HG03521 (cell line): Measurements from ENCODE around the gene FAN1.

ENCODE experiments used
- ATAC-seq: cut with Tn5 transposase; IDR thresholded peaks from one replicate; pipeline ENCODE4 v1.9.1; 2021; ENCODE audit warnings: mild to moderate bottlenecking, moderate library complexity; ENCODE audit not compliant: unreplicated experiment

FAN1 gene

DNA sequence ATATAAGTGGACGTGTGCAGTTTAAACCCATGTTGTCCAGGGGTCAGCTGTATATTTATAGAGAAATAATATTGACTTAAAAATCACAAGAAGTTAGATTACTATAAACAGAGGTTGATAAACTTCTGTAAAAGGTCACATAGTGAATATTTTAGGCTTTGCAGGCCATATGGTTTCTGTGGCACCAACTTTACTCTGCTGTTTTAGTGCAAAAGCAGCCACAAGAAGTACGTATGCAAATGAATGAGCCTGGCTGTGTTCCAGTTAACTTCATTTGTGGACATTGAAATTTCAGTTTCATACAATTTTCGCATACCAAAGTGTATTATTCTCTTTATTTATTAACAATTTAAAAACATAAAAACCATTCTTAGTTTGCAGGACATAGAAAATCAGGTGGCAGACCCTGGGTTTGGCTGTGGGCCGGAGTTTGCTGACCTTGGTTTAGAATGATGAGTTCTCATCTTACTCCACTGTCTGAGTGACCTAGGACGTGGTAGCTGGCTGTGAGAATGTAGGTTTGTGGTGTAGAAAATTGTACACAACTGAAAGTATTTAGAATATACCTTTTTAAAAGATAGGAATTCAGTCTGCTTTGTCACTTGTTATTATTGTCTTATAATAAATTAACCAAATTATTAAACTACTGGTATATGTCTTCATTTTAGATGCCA is 16.3 kb downstream of the FAN1 start:
- ATAC-seq: no peak

DNA sequence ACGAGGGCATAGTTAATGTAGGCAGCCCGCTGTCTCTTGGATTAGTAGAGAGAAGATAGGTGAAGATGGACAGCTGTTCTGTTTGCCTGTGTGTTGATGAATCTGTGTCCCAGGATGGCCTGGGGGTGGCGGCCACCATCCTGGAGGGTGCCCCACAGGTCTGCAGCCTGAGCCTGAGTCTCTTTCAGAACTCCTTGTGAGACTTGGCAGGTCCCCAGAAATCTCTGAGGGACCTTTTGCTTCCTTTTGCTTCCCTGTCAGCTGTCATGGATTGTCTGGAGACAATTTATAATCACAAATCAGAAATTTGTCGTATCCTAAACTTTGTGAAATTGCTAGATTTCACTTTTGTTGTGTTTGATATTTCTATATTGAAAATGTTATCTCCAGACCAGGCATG is 17.4 kb downstream of the FAN1 start:
- no peak for ATAC-seq

DNA sequence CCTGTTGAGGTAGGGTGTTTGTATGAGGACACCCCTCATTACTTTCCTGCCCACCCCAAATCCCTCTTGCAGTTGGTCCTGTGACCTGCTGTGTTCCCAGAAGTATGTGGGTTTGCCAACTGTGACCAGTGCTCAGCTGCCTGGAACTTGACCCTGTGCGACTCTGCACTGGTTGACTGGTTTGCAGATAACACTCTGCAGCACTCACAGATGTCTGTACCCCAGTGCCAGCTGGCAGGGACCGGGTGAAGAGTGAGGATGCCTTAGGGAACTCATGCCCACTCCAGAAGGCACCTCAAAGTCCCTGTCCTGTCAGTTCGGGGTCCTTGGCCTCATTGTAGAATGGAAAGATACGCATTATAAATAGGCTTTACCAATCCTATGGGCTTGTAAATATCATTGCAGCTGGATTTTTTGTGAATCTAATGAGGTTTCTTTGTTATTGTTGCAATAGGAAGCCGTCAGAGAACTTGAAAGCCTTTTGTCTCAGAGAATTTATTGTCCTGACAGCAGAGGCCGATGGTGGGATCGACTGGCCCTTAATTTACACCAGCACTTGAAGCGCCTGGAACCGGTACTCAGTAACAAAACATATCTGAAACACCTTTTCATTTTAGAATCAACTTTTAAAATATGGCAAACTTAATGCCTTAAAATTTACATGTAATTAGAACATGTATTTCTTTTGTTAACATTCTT is 18.2 kb downstream of the FAN1 start:
- ATAC-seq: no peak

DNA sequence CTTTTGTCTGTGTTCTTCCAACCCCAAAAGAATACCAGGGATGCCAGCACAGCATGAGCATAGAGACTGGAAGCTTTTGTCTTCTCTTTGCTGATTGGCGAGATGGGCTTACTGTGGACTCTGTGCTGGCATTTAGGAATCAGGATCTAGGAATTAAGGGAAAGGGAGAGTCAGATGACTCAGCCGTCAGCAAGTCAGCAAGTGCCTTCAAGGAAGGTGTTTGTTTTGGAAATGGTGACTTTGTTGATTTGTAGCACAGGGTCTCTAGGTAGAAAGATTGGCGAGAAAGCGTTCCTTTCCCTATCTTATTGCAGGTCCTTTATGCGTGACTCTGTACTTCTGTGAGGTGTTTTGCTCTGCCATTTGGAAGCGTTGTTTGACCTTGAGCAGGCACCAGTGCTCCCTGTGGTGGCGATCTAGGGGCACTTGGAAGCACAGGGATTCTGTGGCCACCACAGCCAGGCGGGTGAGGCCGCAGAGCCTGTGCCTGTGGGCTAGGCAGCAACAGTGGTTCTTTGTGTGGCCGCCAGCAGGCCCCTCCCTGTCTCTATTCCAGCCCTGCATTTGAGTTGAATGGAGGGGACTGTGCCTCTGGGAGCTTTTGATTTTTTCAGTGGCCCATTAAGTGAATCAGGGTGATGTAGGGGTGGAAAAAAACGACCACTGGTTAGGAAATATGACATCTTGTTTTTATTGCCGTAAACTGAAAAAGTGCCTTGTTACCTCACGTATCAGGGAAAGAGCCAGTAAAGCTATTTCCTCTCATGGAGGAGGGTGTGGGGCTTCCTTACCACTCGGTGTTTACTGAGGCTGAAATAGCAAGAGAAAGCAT is 19.0 kb downstream of the FAN1 start:
- ATAC-seq: no peak

DNA sequence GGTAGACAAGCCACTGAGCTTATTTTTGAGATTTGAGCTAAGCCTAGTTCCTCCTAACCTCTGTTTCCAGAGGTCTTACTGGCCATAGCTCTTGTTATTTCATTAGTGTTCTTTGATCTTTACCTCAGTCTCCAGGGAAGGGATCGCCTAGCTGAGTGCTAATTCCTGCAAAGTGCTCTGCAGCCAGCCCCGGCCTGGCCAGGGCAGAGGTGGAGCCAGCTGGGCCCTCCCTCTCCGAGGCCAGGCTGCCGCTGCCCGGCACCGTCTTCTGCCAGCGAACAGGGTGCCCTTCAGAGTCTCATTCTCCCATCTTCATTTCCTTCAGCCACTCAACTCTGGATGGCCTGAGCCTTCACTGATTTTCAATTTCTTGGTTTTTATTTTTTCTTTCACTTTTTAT is 19.7 kb downstream of the FAN1 start:
- no peak for ATAC-seq

DNA sequence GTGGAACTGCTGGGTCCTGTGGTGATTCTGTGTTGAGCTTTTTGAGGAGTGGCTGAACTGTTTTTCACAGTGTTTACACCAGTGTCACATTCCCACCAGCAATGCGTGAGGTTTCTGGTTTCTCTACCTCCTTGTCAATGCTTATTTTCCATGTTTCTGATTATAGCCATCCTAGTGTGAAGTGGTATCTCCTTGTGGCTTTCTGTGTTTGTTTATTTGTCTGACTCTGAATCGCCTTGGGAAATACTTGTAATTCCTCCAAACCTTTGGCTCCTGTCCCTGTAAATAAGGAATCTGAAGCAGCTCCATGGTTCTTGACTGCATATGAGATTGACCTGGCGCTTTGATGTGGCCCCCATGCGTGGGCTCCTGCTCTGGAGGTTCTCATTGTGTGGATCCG is 20.6 kb downstream of the FAN1 start:
- no peak for ATAC-seq

DNA sequence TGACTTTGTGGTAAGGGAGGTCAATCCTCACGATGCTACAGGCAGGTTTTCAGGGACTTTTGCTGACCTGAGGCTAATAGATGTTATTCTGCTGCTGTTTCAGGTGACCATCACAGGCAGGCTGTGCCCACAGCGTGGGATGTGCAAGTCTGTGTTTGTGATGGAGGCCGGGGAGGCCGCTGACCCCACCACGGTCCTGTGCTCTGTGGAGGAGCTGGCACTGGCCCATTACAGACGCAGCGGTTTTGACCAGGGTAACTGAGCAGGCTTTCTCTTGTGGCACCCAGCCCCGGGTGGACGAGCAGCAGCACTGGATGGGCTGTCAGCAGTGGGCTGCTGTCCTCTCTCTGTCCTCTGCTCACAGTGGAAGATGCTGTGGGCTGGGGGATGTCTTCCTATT is 22.0 kb downstream of the FAN1 start:
- ATAC-seq: no peak

DNA sequence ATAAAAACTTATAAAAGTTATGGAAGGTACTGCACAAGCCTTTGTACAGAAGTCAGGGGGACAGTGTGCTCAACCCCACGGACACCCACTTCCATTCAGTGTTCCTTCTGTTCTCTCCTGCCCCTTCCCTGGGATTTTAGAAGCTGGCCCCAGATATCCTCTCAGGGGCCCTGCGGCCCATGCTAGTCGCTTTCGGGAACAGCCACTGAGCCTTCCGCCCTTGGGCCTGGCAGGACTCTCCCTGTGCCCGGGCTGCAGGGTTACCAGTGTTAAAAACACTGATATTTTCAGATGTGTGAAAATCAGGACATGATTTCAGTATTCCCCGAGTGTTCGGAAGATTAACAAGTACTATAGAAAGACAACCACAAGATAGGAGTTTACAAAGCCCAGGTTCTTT is 22.4 kb downstream of the FAN1 start:
- no peak for ATAC-seq

DNA sequence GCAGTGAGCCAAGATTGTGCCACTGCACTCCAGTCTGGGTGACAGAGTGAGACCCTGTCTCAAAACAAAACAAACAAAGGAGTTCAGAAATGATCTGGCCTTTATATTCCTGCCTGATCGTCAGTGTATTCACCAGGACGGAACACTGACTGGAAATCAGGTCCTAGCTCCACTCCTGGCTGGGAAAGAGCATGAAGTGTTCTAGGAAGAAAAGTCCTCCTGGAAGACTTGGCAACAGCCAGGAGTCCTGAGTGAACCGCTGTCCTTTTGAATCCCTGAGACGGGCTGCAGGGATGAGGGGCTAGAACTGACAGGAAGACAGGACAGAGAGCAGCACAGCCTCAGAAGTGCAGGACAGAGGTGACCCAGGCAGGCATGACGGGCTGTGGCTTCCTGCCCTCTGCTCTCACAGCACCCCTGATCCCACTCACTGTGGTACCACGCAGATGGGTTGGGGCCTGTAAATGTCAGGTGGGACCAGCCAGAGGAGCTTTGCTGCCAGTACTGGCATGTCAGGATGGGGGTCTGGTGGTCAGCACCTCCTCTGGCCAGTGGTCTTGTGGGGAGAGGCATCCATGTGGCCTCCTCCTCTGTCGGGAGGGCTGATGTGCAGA is 23.5 kb downstream of the FAN1 start:
- no peak for ATAC-seq

DNA sequence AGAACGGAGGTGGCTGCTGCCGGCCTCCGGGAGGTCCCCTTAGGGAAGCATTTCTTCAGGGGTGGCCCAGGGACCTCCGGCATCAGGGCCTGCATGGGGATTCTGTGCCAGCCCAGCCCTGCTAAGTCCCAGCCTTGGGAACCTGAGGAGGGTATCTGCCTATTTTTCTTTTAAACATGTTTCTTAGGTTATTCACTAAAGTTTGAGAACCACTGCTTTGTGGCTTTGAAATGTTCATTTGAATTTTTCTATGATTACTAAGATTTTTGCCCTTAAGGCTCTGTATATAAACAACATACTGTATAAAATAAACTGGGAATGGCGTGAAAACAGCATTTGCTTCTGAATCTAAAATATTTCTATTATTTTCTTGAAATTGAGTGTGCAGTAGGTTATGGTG is 24.4 kb downstream of the FAN1 start:
- no peak for ATAC-seq

DNA sequence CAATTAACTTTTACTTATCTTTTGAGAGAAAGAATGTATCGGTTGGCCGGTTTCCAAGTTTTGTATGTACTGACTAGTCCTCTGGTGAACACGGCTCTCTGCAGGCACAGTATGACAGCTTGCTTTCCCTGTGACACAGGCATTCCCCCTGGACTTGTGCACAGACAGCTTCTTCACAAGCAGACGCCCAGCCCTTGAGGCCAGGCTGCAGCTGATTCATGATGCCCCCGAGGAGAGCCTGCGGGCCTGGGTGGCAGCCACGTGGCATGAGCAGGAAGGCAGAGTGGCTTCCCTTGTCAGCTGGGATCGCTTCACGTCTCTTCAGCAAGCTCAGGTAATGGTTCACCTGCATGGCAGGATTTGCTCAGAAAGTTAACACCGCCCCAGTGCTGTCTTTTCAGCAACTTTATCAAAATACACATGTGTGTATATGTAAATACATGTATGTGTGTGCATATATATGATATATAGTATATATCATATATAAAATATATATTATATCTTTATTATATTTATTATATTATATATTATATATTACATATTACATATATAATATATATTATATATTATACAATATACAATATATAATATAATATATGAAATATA is 25.5 kb downstream of the FAN1 start:
- ATAC-seq: no peak

DNA sequence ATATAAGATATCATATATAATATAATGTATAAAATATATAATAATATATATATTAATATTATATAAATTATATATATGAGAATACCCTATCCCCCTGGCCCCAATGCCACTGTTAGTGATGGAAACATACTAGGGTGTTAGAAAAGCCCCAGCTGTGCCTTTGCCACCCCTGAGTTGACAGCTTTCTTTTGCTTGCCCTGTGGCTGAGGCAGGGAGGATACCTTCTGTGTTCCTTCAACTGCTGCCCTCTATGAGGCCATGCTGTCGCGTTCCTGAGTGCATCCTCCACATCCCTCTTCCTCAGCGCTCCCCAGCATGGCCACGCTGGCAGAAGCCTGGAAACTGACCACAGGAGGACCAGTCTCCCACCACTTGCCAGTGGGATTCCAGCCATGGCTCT is 26.3 kb downstream of the FAN1 start:
- ATAC-seq: no peak

DNA sequence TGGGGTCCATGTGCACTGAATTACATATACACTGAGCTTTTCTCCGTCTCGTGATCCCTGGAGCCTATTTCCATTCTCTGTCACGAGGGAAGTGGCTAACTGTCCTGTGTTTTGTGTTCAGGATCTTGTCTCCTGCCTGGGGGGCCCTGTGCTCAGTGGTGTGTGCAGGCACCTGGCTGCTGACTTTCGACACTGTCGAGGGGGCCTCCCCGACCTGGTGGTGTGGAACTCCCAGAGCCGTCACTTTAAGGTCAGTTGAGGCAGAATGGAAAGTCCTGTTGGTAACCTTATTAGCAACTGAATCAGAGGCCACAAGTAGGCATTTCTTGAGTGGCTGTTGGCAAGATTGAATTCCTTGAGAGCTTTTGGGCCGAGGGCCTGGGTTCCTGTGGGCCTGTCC is 26.7 kb downstream of the FAN1 start:
- no peak for ATAC-seq

DNA sequence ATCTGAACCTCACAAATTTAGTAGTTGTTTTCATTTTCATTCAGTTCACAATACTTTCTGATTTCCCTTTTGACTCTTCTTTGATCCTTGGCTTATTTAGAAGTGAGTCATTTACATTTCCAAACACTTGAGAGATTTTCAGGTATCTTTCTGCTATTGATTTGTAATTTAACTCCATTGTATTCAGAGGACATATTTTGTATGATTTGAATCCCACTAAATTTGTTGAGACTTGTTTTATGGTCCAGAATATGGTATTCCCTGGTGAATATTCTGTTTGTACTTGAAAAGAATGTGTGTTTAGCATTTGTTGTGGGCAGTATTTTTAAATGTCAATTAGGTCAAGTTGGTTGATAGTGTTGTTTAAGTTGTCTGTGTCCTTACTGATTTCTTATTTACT is 29.6 kb downstream of the FAN1 start:
- no peak for ATAC-seq

DNA sequence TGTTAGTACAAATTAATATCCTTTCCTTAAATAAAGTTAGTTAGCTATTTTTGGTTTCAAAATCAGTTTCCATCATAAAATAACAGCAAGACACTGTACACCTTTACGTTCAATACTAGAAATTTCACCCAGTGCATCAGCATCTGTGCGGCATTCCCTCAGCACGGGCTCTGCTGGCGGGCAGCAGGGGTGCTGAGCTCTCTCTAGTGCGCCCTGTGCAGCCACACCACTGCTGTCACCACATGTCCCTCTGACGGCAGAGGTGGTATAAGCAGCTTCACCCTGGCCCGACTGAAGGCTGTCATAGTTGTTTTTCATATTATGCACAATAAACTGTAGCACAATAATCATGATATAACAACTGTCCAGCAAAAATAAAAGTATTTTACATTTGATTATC is 35.4 kb downstream of the FAN1 start:
- ATAC-seq: no peak

DNA sequence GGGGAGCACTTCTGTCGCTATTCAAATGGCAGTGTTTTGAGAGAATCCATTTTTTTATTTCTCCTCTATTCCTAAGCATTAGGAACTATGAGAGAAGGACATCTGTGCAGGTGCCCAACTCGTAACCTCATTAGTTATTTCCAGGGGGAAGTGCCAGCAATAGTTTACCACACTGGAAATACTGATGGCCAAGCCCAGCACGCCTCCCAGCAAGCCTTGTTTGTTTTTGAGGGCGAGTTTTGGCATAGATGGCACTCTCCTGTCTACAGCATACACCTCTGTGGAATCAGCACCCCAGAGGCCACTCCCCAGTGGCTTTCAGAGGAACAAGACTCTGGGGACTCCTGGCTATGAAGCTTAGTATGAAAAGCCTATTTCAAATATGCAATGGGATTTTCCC is 36.6 kb downstream of the FAN1 start:
- ATAC-seq: no peak

DNA sequence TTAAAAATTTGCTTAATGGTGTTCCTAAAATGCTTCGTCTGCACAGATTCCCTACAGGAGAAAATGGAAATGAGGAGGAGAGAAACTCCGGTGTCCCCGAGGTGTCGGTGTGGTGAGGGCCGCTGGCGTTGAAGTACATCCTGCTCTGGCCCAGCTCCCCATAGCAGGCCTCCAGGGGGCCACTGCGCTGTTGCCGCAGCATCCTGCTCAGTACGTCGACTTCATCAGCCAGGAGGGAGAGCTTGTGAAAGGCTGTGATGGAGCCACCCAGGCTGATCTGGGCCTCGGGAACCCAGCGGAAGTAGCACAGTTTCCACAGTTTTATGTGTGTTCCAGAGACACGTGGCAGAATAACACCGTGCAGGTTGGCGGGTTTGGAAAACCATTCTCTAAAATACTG is 37.8 kb downstream of the FAN1 start:
- ATAC-seq: no peak

DNA sequence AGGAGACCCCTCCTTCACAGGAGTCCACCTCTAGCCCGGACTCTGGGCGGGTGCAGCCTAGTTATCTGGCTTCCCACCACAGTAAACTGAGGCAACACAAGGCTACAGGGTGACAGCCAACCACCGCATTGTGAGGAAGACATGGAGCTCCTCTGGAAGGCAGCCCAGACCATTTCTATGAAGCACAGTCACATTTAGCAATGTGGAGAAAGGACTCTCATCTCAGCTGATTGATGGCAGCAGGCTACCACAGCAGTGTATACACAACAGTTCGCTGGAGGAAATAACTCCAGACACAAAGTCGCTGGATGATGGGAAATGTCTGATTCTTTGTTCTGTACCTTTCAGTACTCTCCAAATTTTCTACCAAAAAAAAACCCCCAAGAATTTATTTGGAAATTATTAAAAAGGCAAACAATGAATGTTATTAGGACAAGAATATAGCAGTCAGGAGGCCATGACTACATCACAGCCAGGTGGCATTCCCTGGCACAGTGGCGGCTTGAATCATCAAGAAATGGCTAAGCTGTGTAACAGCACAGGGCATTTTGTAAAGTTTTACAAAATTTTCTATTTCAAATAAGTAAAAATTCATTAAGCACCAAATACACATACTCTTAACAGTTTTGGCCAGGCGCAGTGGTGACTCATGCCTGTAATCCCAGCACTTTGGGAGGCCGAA is 40.1 kb downstream of the FAN1 start:
- ATAC-seq: no peak

DNA sequence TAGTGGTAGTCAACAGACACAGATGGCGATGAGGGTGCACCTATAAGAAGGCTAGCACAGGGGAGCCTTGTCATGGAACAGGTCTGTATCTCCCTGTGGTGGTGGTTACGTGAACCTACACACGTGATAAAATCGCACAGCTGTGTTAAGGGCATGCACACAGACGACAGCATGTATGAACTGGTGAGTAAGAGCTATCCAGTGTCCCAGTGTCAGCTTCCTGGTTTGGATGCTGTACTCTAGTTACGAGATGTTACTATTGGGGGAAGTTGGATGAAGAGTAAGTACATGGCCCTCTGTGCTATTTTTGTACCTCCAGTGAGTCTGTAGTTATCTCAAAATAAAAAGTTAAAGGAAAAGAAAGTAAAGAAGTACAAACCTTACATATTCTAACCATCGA is 49.5 kb downstream of the FAN1 start:
- no peak for ATAC-seq

DNA sequence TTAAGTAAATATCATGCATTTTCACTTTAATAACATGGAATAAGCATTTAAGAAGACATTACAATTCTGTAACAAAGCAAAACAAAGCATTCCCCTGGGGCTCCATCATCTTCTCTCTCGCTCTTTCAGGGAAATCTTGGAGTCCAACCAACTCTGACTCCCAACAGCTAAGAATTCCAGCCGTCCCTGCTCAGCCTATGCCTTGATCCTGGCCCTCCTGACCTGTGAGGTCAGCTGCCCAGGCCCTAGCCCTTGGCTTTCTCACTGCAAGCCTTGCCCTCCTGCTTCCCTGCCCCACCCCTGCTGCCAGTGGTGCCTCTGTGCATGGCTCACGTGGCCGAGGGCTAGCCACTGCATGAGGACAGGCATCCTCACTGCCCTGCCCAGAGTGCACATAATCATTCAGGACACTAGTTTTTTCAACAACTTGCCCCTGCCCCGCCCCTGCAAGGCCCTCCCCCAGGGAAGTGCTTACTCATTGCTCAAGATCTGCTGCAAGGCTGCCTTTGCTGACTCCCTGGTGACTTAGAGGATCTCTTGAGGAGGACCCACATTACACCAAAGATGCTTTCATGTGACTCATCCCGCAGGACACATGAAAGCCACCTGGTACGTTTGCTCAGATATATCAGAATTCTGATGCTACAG is 50.1 kb downstream of the FAN1 start:
- no peak for ATAC-seq
